HG02870 (cell line): Measurements from ENCODE around the gene IL1RL1.
A peak's percentile ranks its signal among the peaks of the same experiment; 100 is the strongest.

Experiments used
- ATAC-seq: cut with Tn5 transposase; IDR thresholded peaks from one replicate; pipeline ENCODE4 v1.9.1; 2021; ENCODE audit warnings: mild to moderate bottlenecking, moderate library complexity; ENCODE audit not compliant: unreplicated experiment

The IL1RL1 gene

GRCh38 chr2:102366406-102367112 is 55.2 kb downstream of the IL1RL1 start:
- peak; percentile 82 for ATAC-seq

GRCh38 chr2:102367331-102367971 is 56.1 kb downstream of the IL1RL1 start:
- peak; percentile 50 for ATAC-seq

- no peak for ATAC-seq
Measured at GRCh38 chr2:102368461-102369109, 57.2 kb downstream of the IL1RL1 start.

GRCh38 chr2:102369866-102370265 is 58.5 kb downstream of the IL1RL1 start:
- ATAC-seq, result no peak

- no peak for ATAC-seq
Measured at GRCh38 chr2:102376052-102376591, 64.8 kb downstream of the IL1RL1 start.

- no peak for ATAC-seq
Measured at GRCh38 chr2:102383722-102384121, 72.4 kb downstream of the IL1RL1 start.

- ATAC-seq, result no peak
Measured at GRCh38 chr2:102385522-102385921, 74.2 kb downstream of the IL1RL1 start.

- no peak for ATAC-seq
Measured at GRCh38 chr2:102386004-102386403, 74.6 kb downstream of the IL1RL1 start.

GRCh38 chr2:102386867-102387541 is 75.6 kb downstream of the IL1RL1 start:
- ATAC-seq, result peak; percentile 40

GRCh38 chr2:102387763-102388546 is 76.6 kb downstream of the IL1RL1 start:
- ATAC-seq, result peak; percentile 49

GRCh38 chr2:102391565-102391964 is 80.2 kb downstream of the IL1RL1 start:
- ATAC-seq, result no peak

GRCh38 chr2:102392096-102392495 is 80.7 kb downstream of the IL1RL1 start:
- no peak for ATAC-seq

- ATAC-seq, result no peak
Measured at GRCh38 chr2:102392942-102393341, 81.6 kb downstream of the IL1RL1 start.

GRCh38 chr2:102396012-102396411 is 84.6 kb downstream of the IL1RL1 start:
- ATAC-seq, result no peak

GRCh38 chr2:102397209-102397608 is 85.8 kb downstream of the IL1RL1 start:
- no peak for ATAC-seq

- no peak for ATAC-seq
Measured at GRCh38 chr2:102399499-102400141, 88.3 kb downstream of the IL1RL1 start.

GRCh38 chr2:102401456-102401855 is 90.1 kb downstream of the IL1RL1 start:
- ATAC-seq, result no peak
